Heart left ventricle (tissue), 16 donors: Measurements from ENCODE around the gene DAB1. TPM values are rescaled to one million over a fixed set of nuclear protein-coding genes. Genes with fewer than 3 reads are reported as not detected.

Source experiments
- ATAC-seq, 4 donors: fragments of 200-7000 bp; cut with Tn5 transposase; one replicate each; pipeline ENCODE4 v1.9.1; 2020 to 2022; ENCODE audit warnings: moderate library complexity in 4 of 4, mild to moderate bottlenecking in 3 of 4, moderate number of reproducible peaks in 1 of 4
- DNase-seq, 5 donors: peaks; one replicate each; pipeline ENCODE4 v3.0.0-alpha.2; 2020
- H3K27ac ChIP-seq, 12 donors: fragments of 200-600 bp; sonication (generic) in 4 of 12; one replicate each; pipeline versions ENCODE4 v1.5.0 to v1.8.0; 2016 to 2022; ENCODE audit warnings: mild to moderate bottlenecking in 2 of 12
- H3K27me3 ChIP-seq, 9 donors: fragments of 200-600 bp; sonication (generic) in 2 of 9; one replicate each; pipeline versions ENCODE4 v1.5.1 to v1.8.0; 2016 to 2022; ENCODE audit warnings: mild to moderate bottlenecking in 3 of 9
- H3K36me3 ChIP-seq, 9 donors: fragments of 200-600 bp; sonication (generic) in 2 of 9; one replicate each; pipeline versions ENCODE4 v1.5.0 to v1.8.0; 2018 to 2022; ENCODE audit warnings: mild to moderate bottlenecking in 2 of 9
- H3K4me1 ChIP-seq, 12 donors: fragments of 200-600 bp; sonication (generic) in 4 of 12; one replicate each; pipeline versions ENCODE4 v1.5.0 to v1.8.0; 2016 to 2022; ENCODE audit warnings: mild to moderate bottlenecking in 3 of 12
- H3K4me3 ChIP-seq, 12 donors: fragments of 200-600 bp; sonication (generic) in 4 of 12; one replicate each; pipeline versions ENCODE4 v1.5.0 to v1.8.0; 2017 to 2022; ENCODE audit warnings: mild to moderate bottlenecking in 9 of 12, moderate library complexity in 4 of 12
- H3K9me3 ChIP-seq, 12 donors: fragments of 200-600 bp; sonication (generic) in 4 of 12; one replicate each; pipeline versions ENCODE4 v1.5.0 to v1.8.0; 2016 to 2022; ENCODE audit warnings: mild to moderate bottlenecking in 1 of 12
- POLR2A ChIP-seq, 2 donors: fragments of 450-650 bp; IDR thresholded peaks; one replicate each; pipeline ENCODE4 v1.6.1; 2017; ENCODE audit warnings: antibody characterized with exemption in 2 of 2, mild to moderate bottlenecking in 2 of 2, moderate library complexity in 2 of 2
- WGBS, 4 donors: extraction: QIAGEN DNeasy Blood & Tissue Kit in 2 of 4; methylation state at CpG; one replicate each; pipeline versions ENCODE4 v1.1.5 to v1.1.7; 2013 to 2018; 5-methylcytosine and 5-hydroxymethylcytosine counted together
- intact Hi-C, 10 donors: fragments of 100-400 bp; cut with DNase I; formaldehyde crosslinking; loops; one replicate each; pipeline versions ENCODE4 v1.11.1 to v1.14.2; 2022
- polyA plus RNA-seq, 2 donors: library from polyadenylated mRNA; stranded (reverse); fragments of 200-250 nt; gene quantifications; one replicate each; pipeline ENCODE4 v1.2.3, GENCODE V29; 2013
- total RNA-seq, 9 donors: library from RNA; depleted of rRNA in 2 of 9; stranded (reverse); fragments of >200 nt in 2 of 9; fragmentation: NEBNext Ultra II Directional in 3 of 9; extraction: Animal tissue kit (Norgen Biotek cat#: 25700) in 3 of 9; gene quantifications; one replicate each; pipeline versions ENCODE4 v1.1.0 to v1.2.4, GENCODE V29; 2016 to 2023
- TF ChIP-seq, protein P1 (sequence below), 12 donors: fragments of 200-600 bp; sonication (generic) in 4 of 12; IDR thresholded peaks; one replicate each; pipeline versions ENCODE4 v1.5.0 to v1.8.0; 2018 to 2022; ENCODE audit warnings: antibody characterized with exemption in 12 of 12, mild to moderate bottlenecking in 5 of 12
- donor health status: ischemic (EF 13 %, LVEDD 7.1; RV severe dilation, severe dysfunction).
- donor health status: healthy with polysubstance abuse.
- donor health status: DM: no; HTN: yes; CAD: no.
- donor health status: DM: no; HTN: no; CAD: no.
- donor health status: ischemic (EF 25% LVEDD 6.9; RV normal size, moderate dysfunction).
- donor health status: ischemic (EF 25% LVEDD 5.7; RV mildly dilated, moderate dysfunction).
- donor health status: healthy.
- donor health status: DM: yes; HTN: yes; CAD: no.
- donor health status: ischemic (EF 35%, LVEDD 5.7; RV mildly dilated, moderate dysfunction).
- donor health status: nonischemic (EF 11% LVEDD 7.7; RV severe dilation, severe dysfunction).
- donor health status: DM: yes; HTN: yes; CAD: no.
- donor health status: PGD.
- donor health status: ischemic (EF 29% LVEDD 5.4; RV normal size, mild dysfunction).
- donor health status: nonischemic (EF 23%, LVEDD 6.1; RV moderate dilation, normal function).

DAB1 gene
- total and polyA plus RNA-seq, 11 donors: 0.26 to 28.8 (median 5.2) TPM

GRCh38 chr1:57384901-57385300 is 39.0 kb downstream of the DAB1 start:
- TF ChIP-seq POLR2A (IDR thresholded peaks at IDR 0.05): no peak
- TF ChIP-seq, protein P1, sequence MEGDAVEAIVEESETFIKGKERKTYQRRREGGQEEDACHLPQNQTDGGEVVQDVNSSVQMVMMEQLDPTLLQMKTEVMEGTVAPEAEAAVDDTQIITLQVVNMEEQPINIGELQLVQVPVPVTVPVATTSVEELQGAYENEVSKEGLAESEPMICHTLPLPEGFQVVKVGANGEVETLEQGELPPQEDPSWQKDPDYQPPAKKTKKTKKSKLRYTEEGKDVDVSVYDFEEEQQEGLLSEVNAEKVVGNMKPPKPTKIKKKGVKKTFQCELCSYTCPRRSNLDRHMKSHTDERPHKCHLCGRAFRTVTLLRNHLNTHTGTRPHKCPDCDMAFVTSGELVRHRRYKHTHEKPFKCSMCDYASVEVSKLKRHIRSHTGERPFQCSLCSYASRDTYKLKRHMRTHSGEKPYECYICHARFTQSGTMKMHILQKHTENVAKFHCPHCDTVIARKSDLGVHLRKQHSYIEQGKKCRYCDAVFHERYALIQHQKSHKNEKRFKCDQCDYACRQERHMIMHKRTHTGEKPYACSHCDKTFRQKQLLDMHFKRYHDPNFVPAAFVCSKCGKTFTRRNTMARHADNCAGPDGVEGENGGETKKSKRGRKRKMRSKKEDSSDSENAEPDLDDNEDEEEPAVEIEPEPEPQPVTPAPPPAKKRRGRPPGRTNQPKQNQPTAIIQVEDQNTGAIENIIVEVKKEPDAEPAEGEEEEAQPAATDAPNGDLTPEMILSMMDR (IDR thresholded peaks at IDR 0.05): no peak
- Histone ChIP-seq H3K4me1 (no peaks in the 10 kb centered on the region), H3K27ac (no peak overlapping the region), H3K36me3 (no peaks in the 10 kb centered on the region), H3K27me3 (no peaks in the 10 kb centered on the region), H3K4me3 (no peak overlapping the region), H3K9me3 (no peaks in the 10 kb centered on the region)
- intact Hi-C loops: no loop called here
- DNase-seq (no peak), ATAC-seq (no peak)
- WGBS, 4 donors: 52 to 69% (median 59%) methylated on average over 1 of the region's 1 CpG

DNA sequence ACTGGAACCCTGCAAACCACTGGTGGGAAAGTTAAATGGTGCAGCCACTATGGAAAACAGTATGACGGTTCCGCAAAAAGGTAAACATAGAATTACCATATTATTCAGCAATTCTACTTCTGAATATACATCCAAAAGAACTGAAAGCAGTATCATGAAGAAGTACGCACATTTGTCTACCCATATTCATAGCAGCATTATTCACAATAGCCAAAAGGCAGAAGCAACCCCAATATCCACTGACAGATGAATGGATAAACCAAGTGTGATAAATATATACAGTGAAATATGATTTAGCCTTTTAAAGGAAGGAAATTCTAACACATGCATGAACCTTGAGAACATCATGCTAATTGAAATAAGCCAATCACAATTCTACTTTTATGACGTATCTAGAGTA is 39.6 kb downstream of the DAB1 start:
- H3K4me1 ChIP-seq: no peaks in the 10 kb centered on the region
- H3K36me3 ChIP-seq: no peaks in the 10 kb centered on the region
- intact Hi-C loops: no loop called here
- DNase-seq: no peak
- no peak overlapping the region for H3K27ac ChIP-seq
- H3K9me3 ChIP-seq: no peaks in the 10 kb centered on the region
- no peak for ATAC-seq
- TF ChIP-seq, protein P1 (IDR thresholded peaks at IDR 0.05): no peak
- TF ChIP-seq POLR2A (IDR thresholded peaks at IDR 0.05): no peak
- no peaks in the 10 kb centered on the region for H3K27me3 ChIP-seq
- no peak overlapping the region for H3K4me3 ChIP-seq
- WGBS, 4 donors: 80 to 94% (median 87%) methylated on average over 4 of the region's 4 CpGs

DNA sequence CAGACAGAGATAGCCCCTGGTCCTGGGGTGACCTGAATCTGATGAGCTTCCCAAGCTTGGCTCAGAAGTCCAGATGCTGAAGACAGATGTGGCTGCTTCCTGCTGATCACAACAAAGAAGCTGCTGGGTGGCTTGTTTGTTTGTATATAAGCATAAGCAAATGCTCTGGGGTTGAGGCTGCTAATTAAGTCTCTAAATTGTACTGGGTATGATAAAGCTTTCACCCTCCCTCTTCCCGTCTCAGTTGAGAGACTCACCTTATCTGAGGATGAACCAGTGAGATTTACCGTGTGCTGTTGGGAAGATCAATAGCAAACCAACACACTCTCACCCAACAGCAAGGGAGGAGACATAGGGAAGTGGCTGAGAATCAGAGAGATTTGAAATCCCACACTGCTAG is 42.0 kb downstream of the DAB1 start:
- 32 to 54% (median 45%) methylated on average over 2 of the region's 2 CpGs for WGBS, 4 donors
- Histone ChIP-seq H3K9me3 (no peaks in the 10 kb centered on the region), H3K4me1 (no peaks in the 10 kb centered on the region), H3K27me3 (no peaks in the 10 kb centered on the region), H3K4me3 (no peak overlapping the region), H3K36me3 (no peaks in the 10 kb centered on the region), H3K27ac (no peak overlapping the region)
- no peak for DNase-seq
- no peak for TF ChIP-seq POLR2A (IDR thresholded peaks at IDR 0.05)
- TF ChIP-seq, protein P1 (IDR thresholded peaks at IDR 0.05): no peak
- no peak for ATAC-seq
- intact Hi-C loops: no loop called here

DNA sequence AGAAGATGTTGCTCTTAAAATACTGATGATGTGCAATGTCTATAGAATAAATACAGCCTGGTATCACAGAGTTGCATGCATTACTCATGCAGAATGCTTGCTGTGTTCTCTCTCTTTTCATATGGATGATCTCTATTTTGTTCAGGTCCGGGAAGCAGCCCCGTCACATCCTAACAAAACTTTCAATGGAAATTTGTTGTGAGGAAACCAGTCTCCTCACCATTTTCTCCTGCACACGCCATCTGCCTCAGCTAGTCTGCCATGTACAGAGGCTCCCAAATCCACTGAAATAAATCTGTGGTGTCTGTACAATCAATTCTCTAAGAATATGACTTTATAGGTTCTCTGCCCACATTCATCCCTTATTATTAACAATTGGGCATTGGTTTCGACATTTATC is 42.4 kb downstream of the DAB1 start:
- no peak overlapping the region for H3K4me3 ChIP-seq
- no peak overlapping the region for H3K27ac ChIP-seq
- H3K27me3 ChIP-seq: no peaks in the 10 kb centered on the region
- no peaks in the 10 kb centered on the region for H3K9me3 ChIP-seq
- H3K4me1 ChIP-seq: no peaks in the 10 kb centered on the region
- DNase-seq (no peak), ATAC-seq (no peak)
- TF ChIP-seq POLR2A (IDR thresholded peaks at IDR 0.05): no peak
- TF ChIP-seq, protein P1 (IDR thresholded peaks at IDR 0.05): no peak
- WGBS, 4 donors: 82 to 87% (median 85%) methylated on average over 4 of the region's 4 CpGs
- H3K36me3 ChIP-seq: no peaks in the 10 kb centered on the region
- intact Hi-C loops: no loop called here
